HG02970 (cell line): ENCODE results near the gene PRKCH.
"Not testable (repeated sequence)": the region's sequence is repeated elsewhere in the genome, so short reads cannot be mapped to it uniquely, and the experiment has no call there.

ENCODE experiments used
- ATAC-seq: cut with Tn5 transposase; IDR thresholded peaks from one replicate; pipeline ENCODE4 v1.9.1; 2021; ENCODE audit warnings: mild to moderate bottlenecking, moderate library complexity, moderate number of reproducible peaks; ENCODE audit not compliant: unreplicated experiment, low FRiP score

PRKCH gene

DNA sequence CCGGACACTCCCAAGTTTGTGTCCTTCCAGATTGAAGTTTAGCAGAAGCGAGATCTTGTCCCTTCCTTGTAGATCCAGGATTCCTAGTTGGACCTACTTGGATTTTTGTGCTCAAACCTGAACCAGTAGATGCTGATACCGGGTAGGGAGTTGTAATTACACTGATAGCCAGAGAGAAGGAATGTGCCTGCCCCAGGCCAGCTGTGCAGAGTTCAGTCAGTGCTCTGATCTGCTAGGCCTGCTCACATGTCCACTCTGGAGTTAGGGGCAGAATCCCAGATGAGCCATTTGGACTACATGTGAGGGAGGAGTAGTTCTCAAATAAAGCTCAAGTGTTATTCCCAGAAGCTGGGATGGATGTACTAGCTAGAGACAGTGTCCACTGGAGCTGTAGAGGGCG, 65.7 kb downstream of the PRKCH start:
- ATAC-seq = no peak

GRCh38 chr14:61388173-61388975, 67.0 kb downstream of the PRKCH start:
- ATAC-seq = no peak

- no peak for ATAC-seq
Observed at GRCh38 chr14:61388976-61389576, 67.7 kb downstream of the PRKCH start.

- no peak for ATAC-seq
Observed at GRCh38 chr14:61391119-61391518, 69.7 kb downstream of the PRKCH start.

GRCh38 chr14:61392297-61392696, 70.9 kb downstream of the PRKCH start:
- ATAC-seq = no peak

DNA sequence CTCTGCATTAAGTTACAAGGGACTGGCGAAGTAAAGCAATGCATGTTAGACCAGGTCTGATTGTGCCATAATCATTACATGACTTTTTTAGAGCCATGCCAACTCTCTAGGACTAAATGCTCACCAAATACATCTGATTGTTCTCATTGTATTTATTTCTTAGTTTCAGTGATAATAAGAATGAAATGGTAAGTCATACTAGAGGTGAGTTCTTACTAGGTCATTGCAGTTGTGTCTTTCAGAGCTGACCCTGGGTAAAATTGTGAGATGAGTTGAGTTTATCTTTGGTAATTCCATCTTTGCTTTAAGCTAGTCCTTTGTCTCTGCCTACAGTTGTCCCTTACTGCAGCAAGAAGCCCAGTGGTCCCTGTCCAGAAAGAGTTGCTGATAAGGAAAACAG, 73.2 kb downstream of the PRKCH start:
- ATAC-seq = no peak

- no peak for ATAC-seq
Observed at GRCh38 chr14:61395115-61395725, 73.8 kb downstream of the PRKCH start.

DNA sequence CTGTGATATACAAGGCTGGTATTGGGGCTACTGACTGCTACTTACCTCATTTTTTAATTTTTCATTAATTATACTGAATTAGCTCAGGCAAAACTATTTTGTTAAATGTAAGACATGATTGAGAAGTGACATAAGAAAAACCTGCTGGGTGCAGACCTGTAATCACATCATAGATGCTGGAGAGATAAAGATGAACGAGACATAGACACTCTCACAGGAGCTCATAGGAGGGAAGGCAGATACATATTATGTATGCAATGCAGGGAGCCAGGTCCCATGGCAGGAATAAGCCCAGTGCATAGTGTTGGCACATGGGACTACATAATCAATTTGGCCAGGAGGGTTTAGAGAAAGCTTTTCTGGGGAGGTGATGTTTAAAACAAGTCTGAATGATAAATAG, 74.9 kb downstream of the PRKCH start:
- no peak for ATAC-seq

DNA sequence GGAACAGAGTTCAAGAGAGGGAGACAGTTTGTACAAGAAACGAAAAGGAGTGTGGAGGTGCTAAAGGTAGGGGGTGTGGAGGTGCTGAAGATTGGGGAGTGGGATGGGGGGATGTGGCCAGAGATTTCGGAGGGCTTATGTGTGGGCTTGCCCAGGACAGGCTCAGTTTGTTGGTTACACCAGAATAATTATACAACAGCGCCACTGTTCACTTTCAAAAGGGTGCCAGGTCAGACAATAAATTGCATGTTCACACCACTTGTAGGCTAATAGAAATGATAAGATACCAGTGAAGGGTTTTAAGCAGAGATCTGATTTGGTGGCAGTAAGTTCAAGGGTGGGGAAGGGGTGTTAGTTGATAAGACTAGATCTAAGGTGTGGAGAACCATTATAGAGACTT, 75.3 kb downstream of the PRKCH start:
- ATAC-seq = no peak

- ATAC-seq = no peak
Observed at GRCh38 chr14:61397615-61398014, 76.2 kb downstream of the PRKCH start.

- no peak for ATAC-seq
Observed at GRCh38 chr14:61398221-61398620, 76.8 kb downstream of the PRKCH start.

DNA sequence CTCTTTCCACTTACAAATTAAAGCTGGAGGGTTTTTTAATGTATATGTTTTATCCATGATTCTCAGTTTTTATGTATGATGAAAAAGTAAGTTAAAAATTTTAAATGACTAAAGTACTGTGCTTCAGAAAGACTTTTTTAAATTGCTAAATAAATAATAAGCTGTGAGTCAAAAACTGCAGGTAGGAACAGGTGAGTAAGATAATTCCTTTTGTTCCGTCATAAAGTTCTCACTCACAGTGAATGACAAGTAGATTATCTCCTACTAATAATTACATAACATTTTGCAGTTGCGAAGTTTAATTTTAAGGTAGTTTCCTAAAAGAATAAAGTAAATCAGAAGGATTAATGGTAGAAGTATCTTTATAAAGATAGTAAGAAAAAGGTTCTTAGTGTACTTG, 78.0 kb downstream of the PRKCH start:
- ATAC-seq = no peak

GRCh38 chr14:61401461-61401860, 80.1 kb downstream of the PRKCH start:
- no peak for ATAC-seq

GRCh38 chr14:61403411-61403810, 82.0 kb downstream of the PRKCH start:
- ATAC-seq = no peak

DNA sequence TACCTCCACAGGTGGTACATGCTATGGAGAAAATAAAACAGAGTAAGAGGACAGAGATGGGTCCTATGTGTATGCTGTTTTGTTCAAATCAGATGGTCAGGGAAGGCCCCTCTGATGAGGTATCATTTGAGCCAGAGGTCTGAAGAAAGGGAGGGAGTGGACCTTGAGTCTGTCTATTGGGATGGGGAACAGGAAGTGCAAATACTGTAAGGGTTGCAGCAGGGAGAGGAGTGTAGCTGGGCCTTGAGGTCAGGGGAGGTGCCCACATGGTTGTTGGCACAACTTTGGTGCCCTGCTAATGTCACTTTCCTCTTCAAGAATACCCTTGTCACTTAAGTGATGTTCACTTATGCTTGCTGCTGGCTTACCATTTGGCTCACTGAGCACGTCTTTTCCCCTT, 83.3 kb downstream of the PRKCH start:
- ATAC-seq = no peak

DNA sequence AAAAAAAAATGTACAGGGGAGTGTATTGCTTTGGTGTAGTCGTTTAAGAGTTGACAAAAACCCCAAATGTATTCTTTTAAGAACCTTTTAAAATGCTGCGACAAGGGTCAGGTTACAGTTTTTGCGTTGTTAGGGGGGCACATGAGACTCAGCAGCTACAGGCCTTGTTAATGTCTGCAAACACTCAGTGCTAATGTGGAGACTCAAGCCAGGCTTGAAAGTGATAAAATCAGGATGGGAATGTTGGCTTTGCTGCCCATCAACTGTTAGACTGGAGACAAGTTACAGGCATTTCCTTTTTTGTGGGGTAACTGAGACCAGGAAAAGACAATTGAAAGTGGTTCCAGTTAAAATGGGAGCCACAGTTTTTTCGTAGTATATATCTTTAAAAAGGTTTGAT, 84.8 kb downstream of the PRKCH start:
- ATAC-seq = no peak

DNA sequence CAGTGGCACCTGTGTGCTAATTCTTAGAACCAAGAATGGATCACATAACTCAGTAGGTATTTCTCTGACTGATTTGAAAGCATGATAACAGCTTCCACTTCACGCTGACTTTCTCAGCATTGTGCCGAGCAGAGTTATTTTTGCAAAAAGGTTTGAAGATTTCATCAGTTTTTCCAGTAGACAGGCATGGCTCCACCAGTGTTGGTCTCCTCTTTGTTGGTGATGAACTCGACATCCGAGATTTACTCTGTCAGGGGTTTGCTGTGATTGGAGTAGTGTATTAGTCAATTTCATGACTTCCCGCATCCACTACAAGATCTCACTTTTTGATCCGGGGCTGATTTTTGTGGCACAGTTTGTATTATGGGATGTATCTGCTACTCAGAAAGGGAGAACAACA, 85.3 kb downstream of the PRKCH start:
- no peak for ATAC-seq

DNA sequence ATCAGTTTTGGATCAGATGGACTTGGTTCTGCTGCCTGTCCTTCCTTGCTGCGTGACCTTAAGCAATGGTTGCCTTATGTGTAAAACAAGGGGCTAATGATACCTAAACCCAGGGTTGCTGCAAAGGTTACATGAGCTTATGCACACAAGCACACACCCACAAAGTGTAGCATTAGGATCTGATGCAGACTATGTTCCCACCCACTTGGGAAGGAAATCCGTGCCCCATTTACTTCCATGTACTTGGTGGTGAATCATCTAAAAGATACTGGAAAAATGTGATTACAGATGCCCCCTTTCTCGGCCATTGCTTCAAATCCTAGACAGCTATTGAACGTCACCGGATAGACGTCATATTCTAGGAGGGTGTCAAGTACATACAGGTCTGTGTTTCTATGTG, 87.1 kb downstream of the PRKCH start:
- ATAC-seq = no peak

- no peak for ATAC-seq
Observed at GRCh38 chr14:61409782-61410181, 88.4 kb downstream of the PRKCH start.

GRCh38 chr14:61415934-61416333, 94.6 kb downstream of the PRKCH start:
- not testable (repeated sequence) for ATAC-seq

- ATAC-seq = no peak
Observed at GRCh38 chr14:61416591-61416990, 95.2 kb downstream of the PRKCH start.

- ATAC-seq = no peak
Observed at GRCh38 chr14:61417141-61417540, 95.8 kb downstream of the PRKCH start.
